Activated CD4-positive, alpha-beta T cell treated with anti-CD3 and anti-CD28 coated beads, Interleukin-2, amount 50 U/mL, for 24 hours (primary cell): ENCODE measurements around the gene PTPRU.
"Not testable (repeated sequence)": the region's sequence is repeated elsewhere in the genome, so short reads cannot be mapped to it uniquely, and the experiment has no call there.

Experiments used
- DNase-seq, 2 donors: peaks; one replicate each; pipeline ENCODE4 v3.0.0-alpha.2; 2020; ENCODE audit warnings: low read depth in 1 of 2, low spot score in 1 of 2

The PTPRU gene

GRCh38 chr1:29314685-29315084 is 78.4 kb downstream of the PTPRU start:
- not testable (repeated sequence) for DNase-seq

GRCh38 chr1:29315262-29315661 is 78.9 kb downstream of the PTPRU start:
- no peak for DNase-seq

- no peak for DNase-seq
Observed at GRCh38 chr1:29315876-29316275, 79.6 kb downstream of the PTPRU start.

- no peak for DNase-seq
Observed at GRCh38 chr1:29317063-29317915, 81.0 kb downstream of the PTPRU start.

GRCh38 chr1:29317916-29318530 is 81.7 kb downstream of the PTPRU start:
- no peak for DNase-seq

- no peak for DNase-seq
Observed at GRCh38 chr1:29318724-29319123, 82.4 kb downstream of the PTPRU start.

GRCh38 chr1:29319300-29320110 is 83.2 kb downstream of the PTPRU start:
- no peak for DNase-seq

GRCh38 chr1:29320156-29320940 is 84.0 kb downstream of the PTPRU start:
- DNase-seq, result no peak

GRCh38 chr1:29321176-29321575 is 84.9 kb downstream of the PTPRU start:
- DNase-seq, result no peak

GRCh38 chr1:29322147-29322694 is 85.9 kb downstream of the PTPRU start:
- no peak for DNase-seq

GRCh38 chr1:29322861-29323585 is 86.7 kb downstream of the PTPRU start:
- DNase-seq, result no peak

- no peak for DNase-seq
Observed at GRCh38 chr1:29323636-29324035, 87.3 kb downstream of the PTPRU start.

GRCh38 chr1:29324202-29324601 is 87.9 kb downstream of the PTPRU start:
- DNase-seq, result no peak

- DNase-seq, result no peak
Observed at GRCh38 chr1:29324771-29325351, 88.5 kb downstream of the PTPRU start.

GRCh38 chr1:29325675-29326074 is 89.4 kb downstream of the PTPRU start:
- DNase-seq, result no peak

- DNase-seq, result no peak
Observed at GRCh38 chr1:29326123-29326522, 89.8 kb downstream of the PTPRU start.

GRCh38 chr1:29327223-29327935 is 91.1 kb downstream of the PTPRU start:
- DNase-seq, result no peak

GRCh38 chr1:29329022-29329775 is 92.9 kb downstream of the PTPRU start:
- no peak for DNase-seq
